ENCODE data around the gene SPON2. TPM values are rescaled to one million over a fixed set of nuclear protein-coding genes. Genes with fewer than 3 reads are reported as not detected.

SPON2 gene
- total and polyA plus RNA-seq, 10 donors: 8.3 to 51.3 (median 27.1) TPM

DNA sequence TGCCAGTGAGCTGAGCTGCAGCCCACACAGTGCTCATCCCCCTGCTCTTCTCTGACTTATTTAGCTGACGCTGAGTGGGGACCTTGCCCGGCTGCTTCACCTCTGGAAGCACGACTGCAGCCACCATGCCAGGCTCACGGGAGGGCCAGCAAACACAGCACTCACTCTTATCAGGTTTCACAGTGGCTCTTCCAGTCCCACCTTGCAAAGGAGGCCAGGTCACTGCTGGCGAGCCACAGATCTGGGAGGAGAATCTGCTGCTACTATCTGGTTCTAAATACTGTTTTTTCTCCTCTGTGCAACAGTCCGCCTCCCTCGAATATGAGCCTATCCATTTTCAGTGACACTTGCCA lies 6.7 kb upstream of the SPON2 start:
- TF ChIP-seq, protein P1, sequence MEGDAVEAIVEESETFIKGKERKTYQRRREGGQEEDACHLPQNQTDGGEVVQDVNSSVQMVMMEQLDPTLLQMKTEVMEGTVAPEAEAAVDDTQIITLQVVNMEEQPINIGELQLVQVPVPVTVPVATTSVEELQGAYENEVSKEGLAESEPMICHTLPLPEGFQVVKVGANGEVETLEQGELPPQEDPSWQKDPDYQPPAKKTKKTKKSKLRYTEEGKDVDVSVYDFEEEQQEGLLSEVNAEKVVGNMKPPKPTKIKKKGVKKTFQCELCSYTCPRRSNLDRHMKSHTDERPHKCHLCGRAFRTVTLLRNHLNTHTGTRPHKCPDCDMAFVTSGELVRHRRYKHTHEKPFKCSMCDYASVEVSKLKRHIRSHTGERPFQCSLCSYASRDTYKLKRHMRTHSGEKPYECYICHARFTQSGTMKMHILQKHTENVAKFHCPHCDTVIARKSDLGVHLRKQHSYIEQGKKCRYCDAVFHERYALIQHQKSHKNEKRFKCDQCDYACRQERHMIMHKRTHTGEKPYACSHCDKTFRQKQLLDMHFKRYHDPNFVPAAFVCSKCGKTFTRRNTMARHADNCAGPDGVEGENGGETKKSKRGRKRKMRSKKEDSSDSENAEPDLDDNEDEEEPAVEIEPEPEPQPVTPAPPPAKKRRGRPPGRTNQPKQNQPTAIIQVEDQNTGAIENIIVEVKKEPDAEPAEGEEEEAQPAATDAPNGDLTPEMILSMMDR (IDR thresholded peaks at IDR 0.05 in 8 of 11, conservative IDR thresholded peaks at IDR 0.05 in 3 of 11): no peak
- TF ChIP-seq POLR2A (IDR thresholded peaks at IDR 0.05) (no peak), POLR2AphosphoS5 (IDR thresholded peaks at IDR 0.05) (no peak)
- WGBS, 5 donors: 79 to 82% (median 80%) methylated on average over 5 to 7 of the region's 7 CpGs
- Histone ChIP-seq H3K36me3 (peaks cover 0 to 3% (median 0%) of the 10 kb centered on the region in 6 donors), H3K27ac (no peak overlapping the region), H3K4me3 (no peak overlapping the region), H3K27me3 (replicated peaks in 1 of 7) (peaks cover 0 to 2% (median 0%) of the 10 kb centered on the region in 7 donors), H3K4me1 (peaks cover 0 to 45% (median 16%) of the 10 kb centered on the region in 6 donors), H3K9me3 (peaks cover 0 to 26% (median 13%) of the 10 kb centered on the region in 8 donors)
- intact Hi-C loops (cut with DNase I; ENCODE audit: low total_unique reads): no loop called here
- DNase-seq: no peak

DNA sequence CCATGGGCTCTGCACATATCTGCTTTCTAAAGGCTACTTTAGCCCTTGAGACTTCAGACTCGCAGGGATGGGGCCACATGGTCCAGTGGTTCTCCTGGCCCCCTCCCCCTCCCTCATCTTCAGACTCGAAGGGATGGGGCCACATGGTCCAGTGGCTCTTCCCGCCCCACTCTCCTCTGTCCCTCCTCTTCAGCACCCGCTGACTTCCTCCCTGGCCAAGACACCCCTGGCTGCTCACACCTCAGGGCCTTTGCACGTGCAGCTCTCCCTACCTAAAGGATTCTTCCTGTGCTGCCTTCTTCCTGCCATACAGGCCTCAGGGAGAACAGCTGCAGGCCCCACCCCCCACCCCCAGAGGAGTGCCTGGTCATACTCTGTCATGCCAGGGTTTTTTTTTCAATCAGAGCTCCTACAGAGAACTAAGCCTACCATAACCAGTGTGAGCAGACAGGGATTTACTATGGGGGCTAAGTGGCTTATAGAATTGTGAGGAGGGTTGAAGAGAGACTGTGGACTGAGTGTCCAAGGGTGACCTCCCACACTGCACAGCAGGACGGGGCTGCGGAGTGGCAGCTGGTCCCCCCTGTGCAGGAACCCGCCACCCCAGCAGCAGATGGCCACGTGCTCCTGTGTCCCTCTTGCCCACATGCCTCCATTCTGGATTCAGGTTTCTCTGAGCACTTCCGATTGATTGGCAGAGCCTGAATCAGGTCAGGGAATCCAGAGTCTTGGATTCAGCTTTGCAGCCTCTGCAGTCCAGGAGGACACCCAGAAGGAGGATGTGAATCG lies 6.1 kb upstream of the SPON2 start:
- Histone ChIP-seq H3K27ac (no peak overlapping the region), H3K36me3 (peaks cover 0 to 3% (median 0%) of the 10 kb centered on the region in 6 donors), H3K4me3 (no peak overlapping the region), H3K4me1 (peaks cover 0 to 42% (median 14%) of the 10 kb centered on the region in 6 donors), H3K27me3 (replicated peaks in 1 of 7) (peaks cover 0 to 7% (median 0%) of the 10 kb centered on the region in 7 donors), H3K9me3 (peaks cover 0 to 26% (median 13%) of the 10 kb centered on the region in 8 donors)
- no peak for DNase-seq
- TF ChIP-seq POLR2A (IDR thresholded peaks at IDR 0.05) (no peak), POLR2AphosphoS5 (IDR thresholded peaks at IDR 0.05) (no peak)
- TF ChIP-seq, protein P1 (IDR thresholded peaks at IDR 0.05 in 8 of 11, conservative IDR thresholded peaks at IDR 0.05 in 3 of 11): no peak
- intact Hi-C loops (cut with DNase I; ENCODE audit: low total_unique reads): no loop called here
- WGBS, 5 donors: 83 to 88% (median 86%) methylated on average over 10 to 11 of the region's 11 CpGs

DNA sequence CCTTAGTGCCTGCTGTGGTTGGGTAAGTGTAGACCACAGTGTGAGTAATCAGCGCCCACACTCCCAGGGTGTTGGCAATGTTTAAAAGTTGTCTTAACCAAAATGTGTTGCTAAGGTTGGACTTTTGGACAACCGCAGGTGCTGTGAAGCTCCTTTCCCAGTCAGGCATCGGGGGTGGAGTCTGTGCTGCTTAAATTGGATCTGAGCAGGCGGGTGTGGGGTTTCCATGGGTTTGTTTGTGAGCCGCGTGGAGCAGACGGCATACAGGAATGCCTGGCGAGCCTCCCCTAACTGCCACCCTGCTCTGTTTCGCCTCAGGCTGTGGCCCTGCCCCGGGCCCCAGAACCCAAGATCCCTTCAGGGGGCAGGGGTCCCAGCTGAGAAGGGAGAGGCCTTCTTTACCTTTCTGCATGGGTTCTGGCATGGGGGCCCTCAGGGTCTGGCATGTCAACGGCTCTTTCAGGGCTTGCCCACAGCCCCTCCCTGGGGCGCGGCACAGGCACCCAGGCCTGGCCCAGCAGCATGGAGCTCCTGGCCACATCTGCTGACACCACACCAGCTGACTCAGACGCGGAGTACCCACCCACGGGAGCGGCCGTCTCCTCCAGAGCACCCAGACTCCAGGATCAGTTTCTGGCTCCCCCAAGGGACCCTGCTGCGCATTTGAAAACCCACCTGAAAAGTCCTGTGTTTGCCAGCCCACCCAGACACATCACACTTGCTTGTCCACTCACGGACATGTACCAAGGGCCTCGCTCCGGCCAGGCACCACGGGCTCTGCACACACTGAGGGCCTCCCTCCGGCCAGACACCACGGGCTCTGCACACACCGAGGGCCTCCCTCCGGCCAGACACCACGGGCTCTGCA lies 5.1 kb upstream of the SPON2 start:
- Histone ChIP-seq H3K27me3 (replicated peaks in 1 of 7) (peaks cover 0 to 16% (median 5%) of the 10 kb centered on the region in 7 donors), H3K36me3 (peaks cover 0 to 3% (median 0%) of the 10 kb centered on the region in 6 donors), H3K4me1 (peaks cover under 1 to 42% (median 16%) of the 10 kb centered on the region in 6 donors), H3K4me3 (no peak overlapping the region), H3K9me3 (peaks cover 0 to 26% (median 13%) of the 10 kb centered on the region in 8 donors), H3K27ac (peak overlapping the region in 1 of 8 donors; percentile 40)
- intact Hi-C loops (cut with DNase I; ENCODE audit: low total_unique reads): no loop called here
- TF ChIP-seq POLR2A (IDR thresholded peaks at IDR 0.05) (no peak), POLR2AphosphoS5 (IDR thresholded peaks at IDR 0.05) (peak in 1 of 3 donors; percentile 50)
- TF ChIP-seq, protein P1 (IDR thresholded peaks at IDR 0.05 in 8 of 11, conservative IDR thresholded peaks at IDR 0.05 in 3 of 11): no peak
- 73 to 88% (median 85%) methylated on average over 14 to 28 of the region's 28 CpGs for WGBS, 5 donors
- peak; percentile 75 for DNase-seq

Measured in spleen (tissue), 11 donors.